Fibroblast of lung (primary cell): ENCODE data around the gene NSMCE3. TPM values are rescaled to one million over a fixed set of nuclear protein-coding genes. Genes with fewer than 3 reads are reported as not detected.

ENCODE experiments used
- DNase-seq, 2 donors: peaks; one replicate each; pipeline versions ENCODE4 v3.0.0 to v3.0.0-alpha.2; 2010; ENCODE audit warnings: low read depth in 2 of 2
- H2AFZ ChIP-seq: 2 replicates; pipeline ENCODE4 v1.5.1; 2012; ENCODE audit warnings: low read length, control low read depth, inconsistent platforms
- H3K27ac ChIP-seq: 2 replicates; pipeline ENCODE4 v1.5.1; 2011; ENCODE audit warnings: low read length, control low read depth; ENCODE audit not compliant: insufficient read depth
- H3K27me3 ChIP-seq: 2 replicates; pipeline ENCODE4 v1.5.1; 2011; ENCODE audit warnings: mild to moderate bottlenecking, low read length; ENCODE audit not compliant: control insufficient read depth, insufficient read depth
- H3K36me3 ChIP-seq: 2 replicates; pipeline ENCODE4 v1.5.1; 2011; ENCODE audit warnings: low read length; ENCODE audit not compliant: control insufficient read depth, insufficient read depth
- H3K4me1 ChIP-seq: 2 replicates; pipeline ENCODE4 v1.5.1; 2011; ENCODE audit warnings: low read length; ENCODE audit not compliant: control insufficient read depth, insufficient read depth; ENCODE audit errors: extremely low read depth
- H3K4me2 ChIP-seq: 2 replicates; pipeline ENCODE4 v1.5.1; 2011; ENCODE audit warnings: low read length, control low read depth; ENCODE audit not compliant: insufficient read depth; ENCODE audit errors: extremely low read depth
- H3K4me3 ChIP-seq, 4 experiments: fragments of 200-600 bp in 1 of 4; sonication (generic) in 1 of 4; replicated peaks in 1 of 4; 2 replicates each; pipeline ENCODE4 v1.5.1; 2011 to 2016; ENCODE audit warnings: low read length in 4 of 4, low read depth in 3 of 4, mild to moderate bottlenecking in 3 of 4, control low read depth in 2 of 4, inconsistent platforms in 1 of 4, mixed read lengths in 1 of 4; ENCODE audit not compliant: insufficient read depth in 1 of 4; ENCODE audit errors: control extremely low read depth in 1 of 4
- H3K79me2 ChIP-seq: 2 replicates; pipeline ENCODE4 v1.5.1; 2012; ENCODE audit warnings: mild to moderate bottlenecking, low read length, inconsistent platforms; ENCODE audit not compliant: control insufficient read depth, insufficient read depth
- H3K9ac ChIP-seq: 2 replicates; pipeline ENCODE4 v1.5.1; 2011; ENCODE audit warnings: mild to moderate bottlenecking, low read length, control low read depth; ENCODE audit not compliant: insufficient read depth
- H3K9me3 ChIP-seq: 2 replicates; pipeline ENCODE4 v1.5.1; 2012; ENCODE audit warnings: low read depth, low read length; ENCODE audit not compliant: control insufficient read depth, insufficient read depth
- H4K20me1 ChIP-seq: 2 replicates; pipeline ENCODE4 v1.5.1; 2011; ENCODE audit warnings: low read length; ENCODE audit not compliant: control insufficient read depth, insufficient read depth; ENCODE audit errors: extremely low read depth
- CTCF ChIP-seq, 2 donors: IDR thresholded peaks in 1 of 2; conservative IDR thresholded peaks in 1 of 2; 1 replicate in 1 of 2; 2 replicates in 1 of 2; pipeline ENCODE4 v1.5.1; 2011 to 2012; ENCODE audit warnings: low read length in 2 of 2, control low read depth in 1 of 2, inconsistent platforms in 1 of 2, low read depth in 1 of 2, mild to moderate bottlenecking in 1 of 2
- EZH2 ChIP-seq: IDR thresholded peaks from 2 replicates; pipeline ENCODE4 v1.5.1; 2012; ENCODE audit warnings: low read length, control low read depth, mild to moderate bottlenecking; ENCODE audit errors: missing control alignments
- polyA plus RNA-seq, 2 donors: library from polyadenylated mRNA; depleted of rRNA in 1 of 2; stranded (reverse) in 1 of 2; unstranded in 1 of 2; fragments of >200 nt; gene quantifications; 2 replicates each; pipeline ENCODE4 v1.2.1, GENCODE V29; 2011 to 2012; ENCODE audit warnings: missing spikeins in 1 of 2
- total RNA-seq: library from RNA; depleted of rRNA; stranded (reverse); fragments of >200 nt; gene quantifications from 2 replicates; pipeline ENCODE4 v1.2.1, GENCODE V29; 2014

Gene NSMCE3
- total and polyA plus RNA-seq, 2 donors (not counting 1 experiment from before 2014, with no cell fraction given), result 7.2 to 8.8 TPM

GRCh38 chr15:29270976-29271375 lies 1.4 kb upstream of the NSMCE3 start:
- no peak overlapping the region for H3K27ac ChIP-seq

GRCh38 chr15:29270169-29270955 lies 740 bp upstream of the NSMCE3 start:
- Histone ChIP-seq H3K4me3 (peak overlapping the region; percentile 78 to 95 (median 86)), H3K36me3 (no peaks in the 10 kb centered on the region), H3K9me3 (no peaks in the 10 kb centered on the region), H4K20me1 (peaks cover 3% of the 10 kb centered on the region), H3K79me2 (peaks cover 13% of the 10 kb centered on the region), H3K27me3 (no peaks in the 10 kb centered on the region), H3K9ac (peak overlapping the region; percentile 88), H2AFZ (peak overlapping the region; percentile 75), H3K27ac (peak overlapping the region; percentile 81), H3K4me2 (peak overlapping the region; percentile 52), H3K4me1 (no peaks in the 10 kb centered on the region)
- no peak for TF ChIP-seq CTCF (conservative IDR thresholded peaks at IDR 0.05 in 1 of 2, IDR thresholded peaks at IDR 0.05 in 1 of 2; ENCODE audit: low read depth in 1 of 2, low read length in 2 of 2)
- peak; percentile 49 to 59 for DNase-seq

More at GRCh38 chr15:29270976-29271375, 1.4 kb upstream of the NSMCE3 start:
- no peak for TF ChIP-seq EZH2
- TF ChIP-seq CTCF (conservative IDR thresholded peaks at IDR 0.05 in 1 of 2, IDR thresholded peaks at IDR 0.05 in 1 of 2; ENCODE audit: low read depth in 1 of 2, low read length in 2 of 2), result no peak
- no peak overlapping the region for H2AFZ ChIP-seq
- H3K27me3 ChIP-seq, result no peaks in the 10 kb centered on the region
- H4K20me1 ChIP-seq, result peaks cover 3% of the 10 kb centered on the region
- peaks cover 13% of the 10 kb centered on the region for H3K79me2 ChIP-seq
- no peak overlapping the region for H3K9ac ChIP-seq
- DNase-seq, result peak in 1 of 2 donors; percentile 13
- no peak overlapping the region for H3K4me3 ChIP-seq
- H3K4me2 ChIP-seq, result peak overlapping the region; percentile 52
- H3K9me3 ChIP-seq, result no peaks in the 10 kb centered on the region
- H3K4me1 ChIP-seq, result no peaks in the 10 kb centered on the region
- no peaks in the 10 kb centered on the region for H3K36me3 ChIP-seq

- Histone ChIP-seq H4K20me1 (peaks cover 3% of the 10 kb centered on the region), H3K4me3 (peak overlapping the region; percentile 84 to 95 (median 90)), H3K9me3 (no peaks in the 10 kb centered on the region), H3K27ac (peak overlapping the region; percentile 81), H3K4me2 (peak overlapping the region; percentile 94), H2AFZ (peak overlapping the region; percentile 91), H3K4me1 (no peaks in the 10 kb centered on the region), H3K9ac (peak overlapping the region; percentile 88), H3K27me3 (no peaks in the 10 kb centered on the region), H3K79me2 (peaks cover 13% of the 10 kb centered on the region), H3K36me3 (no peaks in the 10 kb centered on the region)
- TF ChIP-seq CTCF (conservative IDR thresholded peaks at IDR 0.05 in 1 of 2, IDR thresholded peaks at IDR 0.05 in 1 of 2; ENCODE audit: low read depth in 1 of 2, low read length in 2 of 2), result no peak
- no peak for TF ChIP-seq EZH2
- DNase-seq, result peak; percentile 37 to 51
Observed at GRCh38 chr15:29268706-29269484, 727 bp downstream of the NSMCE3 start.
